ENCODE data around the gene STAP2.

STAP2 gene

DNA sequence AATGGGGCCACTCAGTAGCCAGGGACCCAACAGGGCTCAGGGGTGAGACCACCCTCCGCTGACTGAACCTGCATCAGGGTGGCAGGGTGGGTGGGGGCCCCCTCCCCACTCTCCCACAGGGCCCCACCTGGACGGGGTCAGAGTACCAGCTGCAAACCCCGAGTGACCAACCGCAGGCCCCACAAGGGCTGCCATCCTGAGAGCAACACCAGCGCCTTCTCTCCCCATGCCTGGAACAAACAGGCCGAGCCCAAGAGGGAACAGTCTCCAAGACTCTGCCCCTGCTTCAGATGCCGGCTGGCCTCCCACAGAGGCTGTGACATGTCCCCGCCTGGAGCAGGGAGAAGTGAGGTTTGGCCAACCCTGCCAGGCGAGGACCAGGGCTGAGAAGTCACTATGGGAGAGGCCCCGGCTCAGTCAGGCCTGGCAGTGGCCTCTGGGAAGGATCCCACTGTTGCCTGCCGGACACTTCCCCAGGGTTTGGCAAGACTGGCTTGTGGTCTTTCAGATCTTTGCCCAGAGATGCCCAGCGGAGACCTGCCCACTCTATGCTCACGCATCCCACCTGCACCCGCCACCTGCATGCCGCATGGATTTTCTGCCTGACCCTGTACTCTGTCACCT is 31.9 kb upstream of the STAP2 start:
- DNase-seq (ENCODE audit: low read depth), result no peak

DNA sequence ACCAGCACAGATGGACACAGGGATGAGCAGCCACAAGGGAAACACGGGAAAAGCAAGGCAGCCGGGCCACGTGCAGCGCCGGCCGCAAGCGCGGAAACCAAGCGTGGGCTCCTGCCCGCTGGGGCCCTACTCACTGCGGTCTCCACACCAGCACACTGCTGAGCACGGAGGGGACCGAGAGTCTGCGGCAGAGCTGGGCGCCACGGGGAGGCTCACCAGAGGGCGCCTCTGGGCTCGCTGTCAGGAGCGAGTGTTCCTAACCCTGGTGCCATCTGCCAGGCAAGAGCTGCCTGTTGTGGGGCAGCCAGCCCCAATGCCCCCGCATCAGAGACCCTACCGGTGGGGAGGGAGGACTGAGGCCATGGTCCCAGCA is 31.2 kb upstream of the STAP2 start:
- DNase-seq (ENCODE audit: low read depth), result no peak

DNA sequence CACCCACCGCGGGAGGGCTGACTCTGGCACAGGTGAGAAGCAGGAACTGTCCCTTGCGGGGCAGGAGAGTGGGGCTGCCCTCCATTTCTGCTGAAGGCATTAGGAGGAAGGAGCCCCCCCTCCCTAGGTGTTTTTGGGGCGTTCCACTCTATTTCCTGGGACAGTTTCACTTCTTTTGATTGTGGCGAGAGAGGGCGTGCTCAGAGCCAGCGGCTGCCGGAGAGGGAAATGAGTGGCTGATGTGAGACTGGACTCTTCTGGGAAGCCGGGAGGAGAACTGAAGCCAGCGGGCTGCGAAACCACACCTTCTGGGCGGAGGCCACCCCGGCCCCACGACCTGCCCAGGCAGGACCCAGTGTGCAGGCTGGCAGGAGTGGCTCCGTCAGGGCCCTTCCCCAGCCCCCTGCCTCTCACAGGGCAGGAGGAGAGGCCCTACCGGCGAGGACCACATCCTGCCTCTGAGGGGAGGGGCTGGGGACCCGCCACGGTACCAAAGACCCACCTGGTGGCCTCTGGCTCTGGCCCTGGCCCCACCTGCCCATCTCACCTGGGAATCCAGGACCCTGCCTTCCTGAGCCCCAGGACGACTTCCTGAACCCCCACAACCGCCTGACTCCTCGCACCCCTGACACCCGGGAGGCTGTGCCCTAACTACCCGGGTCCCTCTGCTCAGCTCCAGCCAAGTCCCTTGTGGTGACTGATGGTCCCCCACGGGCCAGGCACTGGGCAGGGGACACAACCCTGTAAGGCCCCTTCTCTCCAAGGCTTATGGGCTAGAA is 30.7 kb upstream of the STAP2 start:
- no peak for DNase-seq (ENCODE audit: low read depth)

DNA sequence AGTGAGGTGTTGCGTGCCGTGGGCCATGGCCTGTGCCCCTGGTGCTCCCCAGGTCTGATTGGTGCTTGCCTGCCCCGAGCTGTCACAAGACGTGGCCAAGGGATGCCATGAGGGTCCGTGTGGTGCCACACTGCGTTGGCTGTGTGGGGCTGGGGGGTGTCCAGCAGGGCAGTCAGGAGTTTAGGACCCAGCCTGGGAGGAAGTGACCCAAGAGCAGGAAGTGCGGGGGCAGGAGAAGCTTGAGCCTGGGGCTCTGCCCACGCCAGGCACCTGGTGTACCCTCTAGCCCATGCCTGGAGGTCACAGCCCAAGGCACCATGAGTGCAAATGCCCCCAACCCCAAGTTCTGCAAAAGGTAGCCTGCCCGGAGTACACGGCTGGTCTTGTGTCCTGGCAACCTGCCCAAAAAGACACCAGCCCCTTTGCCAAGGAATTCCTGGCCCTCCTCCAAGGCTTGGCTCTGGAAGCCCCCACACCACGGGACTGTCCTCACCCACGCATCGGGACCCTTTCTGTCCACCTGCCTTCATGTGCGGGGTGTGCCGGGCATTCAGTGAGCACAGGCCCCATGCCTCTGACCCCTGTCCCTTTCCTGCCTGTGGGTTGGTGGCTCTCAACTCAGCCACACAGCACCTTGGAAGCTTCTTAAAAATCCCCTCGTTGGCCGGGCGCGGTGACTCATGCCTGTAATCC is 29.6 kb upstream of the STAP2 start:
- DNase-seq (ENCODE audit: low read depth), result no peak

DNA sequence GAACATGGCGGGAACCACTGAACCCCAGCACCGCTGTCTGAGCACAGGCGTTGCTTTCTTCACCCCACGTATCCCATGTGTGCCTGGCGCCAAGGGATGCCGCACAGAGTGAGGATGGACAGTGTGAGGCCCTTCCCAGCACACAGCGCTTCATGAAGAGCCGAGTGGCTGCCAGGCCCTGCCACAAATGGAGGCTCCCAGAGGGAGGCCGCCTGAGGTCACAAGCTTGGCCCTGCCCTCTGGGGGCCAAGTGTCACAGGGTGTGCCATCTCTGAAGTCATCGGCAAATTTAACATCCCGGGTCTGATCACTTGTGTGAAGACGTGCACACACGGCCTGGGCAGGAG is 29.1 kb upstream of the STAP2 start:
- DNase-seq (ENCODE audit: low read depth), result no peak

DNA sequence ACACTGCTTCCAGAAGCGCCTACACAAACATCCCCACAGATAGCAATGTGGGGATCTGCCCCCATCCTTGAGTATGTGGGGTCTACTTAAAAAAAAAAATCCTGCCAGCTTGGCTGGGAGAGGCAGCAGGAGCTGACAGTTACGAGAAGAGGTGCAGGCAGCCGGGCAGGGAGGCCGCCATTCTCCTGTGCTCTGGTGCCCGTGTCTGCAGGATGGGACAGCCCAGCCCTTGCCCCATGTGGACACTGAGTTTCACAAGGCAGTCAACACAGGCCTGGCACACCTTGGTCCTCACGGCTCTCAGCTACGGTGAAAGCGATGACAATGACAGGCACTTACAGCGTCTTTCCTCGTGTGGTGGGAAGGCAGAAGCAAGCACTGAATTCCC is 28.7 kb upstream of the STAP2 start:
- no peak for DNase-seq (ENCODE audit: low read depth)

DNA sequence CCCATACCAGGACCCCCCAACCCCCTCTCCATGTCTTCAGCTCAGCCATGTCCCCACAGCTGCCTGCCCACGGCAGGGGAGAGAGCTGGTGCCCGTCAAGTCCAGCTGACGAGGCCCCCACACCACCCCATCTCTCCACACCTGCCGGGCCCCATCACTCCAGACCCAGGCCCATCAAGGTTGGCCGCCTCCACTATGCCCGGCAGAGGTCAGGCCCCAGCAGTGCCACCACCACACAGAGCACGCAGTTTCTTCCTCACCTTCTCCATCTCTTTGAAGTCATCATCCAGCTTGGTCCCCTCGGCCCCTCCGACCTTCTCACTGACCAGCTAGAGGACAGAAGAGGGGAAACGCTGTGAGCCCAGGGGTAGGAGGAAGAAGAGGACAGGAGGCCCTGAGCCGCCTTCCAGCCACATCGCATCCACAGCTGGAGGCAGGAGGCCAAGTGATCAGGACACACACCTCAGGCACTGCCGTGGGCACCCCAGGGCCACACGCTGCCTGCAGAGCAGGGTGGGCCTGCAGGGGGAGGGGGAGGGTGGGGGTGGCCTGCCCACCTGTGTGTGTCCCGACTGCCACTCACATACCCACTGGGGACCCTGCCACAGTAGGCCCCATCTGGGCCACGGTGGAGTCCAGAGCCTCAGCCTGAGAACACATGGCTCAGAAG is 28.2 kb upstream of the STAP2 start:
- no peak for DNase-seq (ENCODE audit: low read depth)

DNA sequence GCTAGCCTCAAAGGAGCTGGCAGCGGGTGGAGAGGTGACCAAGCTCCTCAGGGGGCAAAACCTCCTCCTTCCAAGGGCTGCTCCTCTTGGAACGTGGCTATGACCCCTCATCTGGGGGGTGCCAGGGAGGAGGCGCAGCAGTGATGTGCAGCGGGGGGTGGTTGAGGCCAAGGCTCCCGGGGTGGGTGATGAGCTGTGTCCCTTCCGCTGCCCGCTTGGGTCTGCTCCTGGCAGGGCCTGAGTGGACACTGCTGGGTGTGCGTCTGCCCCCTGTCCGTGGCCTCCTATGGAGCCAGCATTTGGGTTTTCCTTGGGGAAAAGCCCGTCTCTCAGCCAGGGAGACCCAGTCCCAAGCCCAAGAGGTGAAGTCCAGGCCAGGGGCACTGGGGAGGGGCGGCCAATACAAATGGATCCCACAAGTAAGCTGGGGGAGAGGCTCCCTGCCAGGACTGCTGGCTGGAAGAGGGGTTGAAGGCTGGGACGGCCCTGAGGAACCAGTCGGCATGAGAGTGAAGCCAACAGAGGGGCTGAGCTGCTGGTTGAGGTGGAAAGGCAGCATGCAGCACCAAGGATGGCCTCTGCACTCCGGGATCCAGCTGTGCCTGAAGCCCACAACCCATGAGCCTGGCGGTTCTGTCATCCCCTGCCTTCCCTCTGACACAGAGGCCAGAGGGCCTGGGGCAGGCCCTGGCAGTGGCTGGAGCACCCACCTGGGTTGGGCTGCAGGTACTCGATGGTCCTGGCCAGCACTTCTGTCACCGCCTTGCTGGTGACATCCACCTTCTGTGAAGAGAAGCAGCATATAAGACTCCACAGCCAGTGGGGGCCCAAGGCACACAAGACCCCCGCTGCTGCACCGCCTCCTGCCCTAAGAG is 27.4 kb upstream of the STAP2 start:
- DNase-seq (ENCODE audit: low read depth), result no peak

DNA sequence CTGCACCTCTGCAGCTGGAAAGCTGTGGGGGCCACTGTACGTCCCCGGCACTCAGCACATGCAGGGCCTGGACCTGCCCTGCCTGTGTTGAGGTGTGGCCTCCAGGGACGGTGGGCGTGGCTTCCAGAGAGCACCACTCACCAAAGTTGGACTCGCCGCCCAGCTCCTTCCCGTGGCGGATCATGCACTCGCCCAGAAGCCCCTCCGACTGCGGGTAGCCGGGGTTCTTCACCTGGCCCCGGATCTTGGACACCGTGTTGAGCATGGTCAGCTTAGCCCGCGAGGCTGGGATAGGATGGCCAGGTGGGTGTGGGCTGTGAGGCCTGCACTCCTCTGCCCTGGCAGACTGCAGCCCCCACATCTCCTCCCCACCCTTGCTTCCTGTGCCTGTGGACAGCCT is 26.7 kb upstream of the STAP2 start:
- no peak for DNase-seq (ENCODE audit: low read depth)

DNA sequence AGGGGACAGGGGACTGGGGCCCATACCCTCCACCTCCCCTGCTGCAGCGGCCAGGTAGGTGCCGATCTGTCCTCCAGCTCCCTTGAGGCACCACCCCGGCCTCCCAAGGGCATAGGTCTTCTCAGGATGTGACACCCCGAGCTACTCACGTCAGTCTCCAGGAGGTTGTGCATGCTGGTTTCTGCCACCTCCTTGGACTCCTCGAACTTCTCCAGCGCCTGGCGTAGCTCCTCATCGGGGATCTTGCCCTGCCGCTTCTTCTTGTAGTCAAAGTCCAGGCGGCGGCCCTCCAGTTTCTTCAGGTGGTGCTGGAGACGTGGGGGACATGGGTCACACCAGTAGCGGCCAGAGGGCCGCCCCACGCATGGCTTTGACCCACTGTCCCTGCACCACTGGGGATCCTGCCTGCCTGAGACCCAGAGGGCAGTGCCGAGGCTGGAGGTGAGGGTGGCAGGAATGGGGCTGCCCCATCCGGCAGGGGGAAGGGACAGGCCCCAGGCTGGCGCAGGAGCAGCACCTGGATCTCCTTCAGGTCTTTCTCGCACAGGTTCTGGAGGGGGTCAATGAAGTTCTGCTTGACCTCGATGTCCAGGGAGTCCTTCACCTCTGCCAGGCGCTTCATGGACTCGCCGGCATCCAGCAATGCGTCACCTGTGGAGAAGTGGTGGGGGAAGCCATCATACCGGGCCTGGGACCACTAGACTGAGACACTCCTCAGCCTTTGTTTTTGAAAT is 25.1 kb upstream of the STAP2 start:
- no peak for DNase-seq (ENCODE audit: low read depth)

DNA sequence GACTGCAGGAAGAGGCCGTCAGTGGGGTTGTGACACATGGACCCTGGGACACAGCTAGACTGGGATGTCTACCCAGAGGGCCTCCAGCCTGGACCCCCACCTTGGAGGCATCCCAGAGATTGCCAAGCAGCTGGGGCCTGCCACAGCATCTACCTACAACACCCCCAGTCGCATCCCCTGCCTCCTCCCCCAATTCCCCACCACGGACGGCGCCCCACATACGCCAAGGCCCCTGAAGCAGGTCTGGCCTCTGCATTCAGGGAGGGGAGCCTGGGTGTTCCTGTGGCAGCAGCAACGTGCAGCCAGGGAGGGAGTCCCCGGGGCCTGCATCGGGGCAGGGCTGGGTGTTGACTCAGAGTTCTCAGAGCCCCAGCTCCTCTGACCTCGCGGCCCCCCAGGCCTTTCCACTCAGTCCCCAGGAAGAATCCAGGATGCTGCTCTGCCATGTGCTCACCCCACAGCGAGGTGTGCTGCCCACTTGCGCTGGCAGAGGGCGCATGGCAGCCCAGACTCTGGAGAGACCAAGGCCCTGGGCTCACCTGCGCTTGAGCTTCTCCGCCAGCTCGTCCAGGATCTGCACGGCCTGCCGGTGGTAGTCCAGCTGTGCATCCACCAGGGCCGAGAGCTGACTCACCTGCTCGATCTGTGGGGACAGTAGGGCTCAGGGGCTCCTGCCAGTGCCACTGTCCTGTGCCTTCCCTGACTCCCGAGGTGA is 24.4 kb upstream of the STAP2 start:
- DNase-seq (ENCODE audit: low read depth), result no peak

DNA sequence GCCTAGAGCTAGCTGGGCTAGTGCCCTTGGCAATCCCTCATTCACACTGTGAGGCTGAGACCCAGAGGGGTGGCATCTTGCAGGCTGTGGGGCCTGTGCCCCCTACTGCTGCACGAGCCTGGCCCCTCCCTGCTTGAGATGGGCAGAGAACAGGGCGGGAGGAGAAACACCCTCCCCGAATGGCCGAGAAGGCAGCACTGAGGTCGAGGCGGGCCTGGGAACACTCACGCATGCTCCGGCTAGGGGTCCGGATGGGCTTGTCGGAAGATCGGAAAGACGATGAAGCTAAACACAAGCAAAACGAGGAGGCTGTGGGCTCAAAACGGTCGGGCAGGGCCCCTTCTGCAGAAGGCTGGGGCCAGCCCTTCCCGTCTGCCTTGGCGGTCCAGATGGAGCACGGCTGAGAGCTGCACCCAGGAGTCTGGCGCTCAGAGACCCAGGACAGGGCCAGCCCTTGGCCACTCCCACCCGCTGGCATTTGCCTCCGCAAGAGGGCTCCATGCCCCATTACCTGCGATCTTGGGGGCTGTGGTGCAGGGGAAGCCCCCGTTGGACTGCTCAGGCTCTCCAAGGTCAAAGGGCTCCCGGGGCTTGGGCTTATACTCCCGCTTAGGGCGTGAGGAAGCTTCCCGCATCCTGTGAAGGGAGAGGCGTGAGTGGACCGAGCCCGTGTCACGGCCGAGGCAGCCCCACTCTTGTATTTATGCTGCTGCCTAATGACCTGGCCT is 23.6 kb upstream of the STAP2 start:
- DNase-seq (ENCODE audit: low read depth), result no peak

DNA sequence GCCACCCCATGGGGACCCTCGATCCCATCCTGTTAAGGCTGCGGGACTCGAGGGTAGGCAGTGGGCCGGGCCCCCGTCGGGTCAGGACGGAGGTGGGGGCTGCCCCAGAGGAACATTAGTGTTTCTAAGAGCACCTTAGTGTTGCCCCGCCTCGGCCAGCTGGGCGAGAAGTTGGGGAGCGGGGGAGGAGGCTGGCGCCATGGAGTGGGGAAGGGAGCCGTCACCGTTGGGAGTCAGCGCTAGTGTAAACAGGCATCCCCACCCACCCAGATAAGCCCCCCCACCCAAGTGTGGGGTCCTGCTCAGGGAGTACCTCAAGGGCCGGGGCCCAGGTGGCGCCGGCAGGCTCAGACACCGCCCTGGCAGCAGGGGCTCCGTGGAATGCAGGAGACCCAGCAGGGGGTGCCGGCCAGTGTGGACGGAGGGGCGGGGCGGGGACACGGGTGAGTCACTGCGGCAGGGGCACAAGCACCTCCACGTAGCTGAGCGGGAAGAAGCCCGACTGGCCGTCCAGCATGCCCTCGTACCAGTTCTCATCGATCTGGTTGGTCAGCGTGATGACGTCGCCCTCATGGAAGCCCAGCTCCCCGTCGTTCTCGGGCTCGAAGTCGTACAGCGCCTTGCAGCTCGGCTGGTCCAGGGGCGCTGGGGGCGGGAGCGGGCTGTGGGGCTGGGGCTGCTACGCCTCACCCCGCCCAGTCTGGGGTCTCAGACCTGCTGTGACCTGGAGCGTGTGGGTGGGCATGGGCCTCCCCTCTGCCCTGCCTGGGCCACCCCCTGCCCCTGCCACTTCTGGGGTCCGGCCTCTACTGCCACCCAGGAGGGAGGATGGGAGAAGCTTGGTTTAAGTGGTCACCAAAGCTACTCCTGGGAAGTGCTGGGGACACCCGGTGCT is 22.8 kb upstream of the STAP2 start:
- DNase-seq (ENCODE audit: low read depth), result no peak

DNA sequence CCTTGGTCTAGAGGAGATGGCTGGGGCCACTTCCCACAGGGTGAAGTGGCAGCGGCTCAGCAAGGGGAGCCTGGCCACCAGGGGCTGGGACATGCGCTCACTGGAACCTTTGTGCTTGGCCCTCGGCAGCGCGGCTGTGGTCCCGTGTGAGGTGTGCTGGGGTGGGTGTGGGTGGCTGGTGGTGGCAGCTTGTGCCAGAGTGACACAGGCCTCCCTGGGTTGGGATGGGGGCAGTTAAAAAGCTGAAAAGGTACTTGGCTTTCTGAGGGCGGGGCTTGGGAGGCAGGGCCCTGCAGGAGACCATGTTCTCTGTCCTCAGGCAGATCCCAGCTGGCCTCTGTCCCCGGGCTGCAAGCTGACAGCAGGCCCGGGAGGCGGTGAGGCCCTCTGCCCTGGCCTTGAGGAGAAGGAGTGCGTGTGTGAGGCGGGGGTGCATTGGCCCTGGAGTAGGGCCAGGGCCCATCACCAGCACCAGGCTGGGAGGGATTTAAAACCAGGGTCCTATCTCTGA is 22.1 kb upstream of the STAP2 start:
- DNase-seq (ENCODE audit: low read depth), result no peak

DNA sequence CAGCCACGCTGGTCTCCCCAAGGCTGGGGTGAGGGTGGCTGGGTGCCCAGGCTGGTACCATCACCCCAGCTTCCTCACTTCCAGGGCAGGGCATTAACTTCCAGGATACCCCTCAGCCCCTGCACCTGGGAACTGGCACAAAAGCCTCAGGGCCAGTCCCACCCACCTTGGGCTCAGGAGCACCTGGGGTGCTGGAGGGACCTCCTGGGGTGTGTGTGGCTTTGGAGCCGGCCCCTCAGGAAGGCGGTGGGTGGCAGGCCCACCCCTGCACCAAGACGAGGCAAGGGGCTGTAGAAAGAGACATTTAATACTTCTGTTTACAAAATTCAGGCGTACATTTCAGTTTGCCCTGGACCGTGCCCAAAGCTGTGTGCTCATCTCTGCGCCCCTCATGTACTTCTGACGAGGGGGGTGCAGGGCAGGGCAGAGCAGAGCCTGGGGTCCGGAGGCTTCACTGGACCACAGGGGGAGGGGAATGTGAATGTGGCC is 21.5 kb upstream of the STAP2 start:
- DNase-seq (ENCODE audit: low read depth), result no peak

DNA sequence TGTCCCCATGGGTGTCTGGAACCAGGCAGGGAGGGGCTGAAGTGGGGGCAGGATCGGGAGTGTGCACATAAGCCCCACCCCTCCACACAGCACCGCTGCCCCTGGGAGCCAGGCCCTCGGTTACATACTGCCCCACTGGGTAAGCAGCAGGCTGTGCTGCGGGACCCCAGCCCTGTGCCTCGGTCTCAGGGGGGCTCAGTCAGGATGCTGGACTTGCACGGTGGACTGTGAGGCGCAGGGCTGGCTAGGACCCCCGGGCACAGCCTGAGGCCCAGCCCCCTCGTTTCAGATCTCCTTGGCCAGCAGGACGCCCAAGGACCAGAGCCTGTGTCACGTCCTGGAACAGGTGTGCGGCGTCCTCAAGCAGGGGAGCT is 21.0 kb upstream of the STAP2 start:
- no peak for DNase-seq (ENCODE audit: low read depth)

DNA sequence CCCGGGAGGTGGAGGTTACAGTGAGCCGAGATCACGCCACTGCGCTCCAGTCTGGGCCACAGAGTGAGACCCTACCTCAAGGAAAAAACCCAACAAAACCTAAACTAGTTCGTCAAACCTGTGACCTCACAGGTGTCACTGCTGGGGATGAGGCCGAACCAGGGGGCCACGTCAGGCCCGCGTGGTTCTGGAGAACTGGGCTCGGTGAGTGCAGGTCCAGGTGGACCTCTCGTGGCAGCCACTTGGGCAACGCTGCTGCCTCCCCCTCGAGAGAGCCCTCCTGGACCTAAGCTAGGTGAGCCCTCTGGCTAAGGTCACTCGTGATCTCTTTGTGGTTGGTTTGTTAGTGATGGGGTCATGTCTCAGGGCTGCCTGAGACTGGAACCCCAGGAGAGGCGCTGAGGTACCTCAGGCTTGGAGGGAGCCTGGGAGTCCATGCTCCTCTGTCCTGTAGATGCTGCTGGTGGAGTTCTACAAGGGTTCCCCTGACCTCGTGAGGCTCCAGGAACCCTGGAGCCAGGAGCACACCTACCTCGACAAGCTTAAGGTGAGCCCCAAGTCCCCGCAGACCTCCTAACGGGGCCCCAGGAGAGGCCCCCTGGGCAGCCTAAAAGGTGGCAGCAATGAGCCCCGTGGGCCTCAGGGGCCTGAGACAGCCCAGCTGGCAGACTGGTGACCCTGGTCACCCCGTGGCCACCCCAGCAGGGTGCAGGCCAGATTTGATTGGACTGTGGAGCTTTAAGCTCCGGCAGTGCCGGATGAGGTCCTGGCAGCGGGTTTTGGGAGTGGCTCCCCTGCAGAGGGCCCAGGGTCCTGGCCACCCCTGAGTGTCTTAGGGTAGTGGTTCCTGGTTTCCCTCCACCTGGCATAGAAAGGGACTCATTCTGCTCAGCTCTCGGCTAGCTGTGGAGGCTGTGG is 20.3 kb upstream of the STAP2 start:
- no peak for DNase-seq (ENCODE audit: low read depth)

DNA sequence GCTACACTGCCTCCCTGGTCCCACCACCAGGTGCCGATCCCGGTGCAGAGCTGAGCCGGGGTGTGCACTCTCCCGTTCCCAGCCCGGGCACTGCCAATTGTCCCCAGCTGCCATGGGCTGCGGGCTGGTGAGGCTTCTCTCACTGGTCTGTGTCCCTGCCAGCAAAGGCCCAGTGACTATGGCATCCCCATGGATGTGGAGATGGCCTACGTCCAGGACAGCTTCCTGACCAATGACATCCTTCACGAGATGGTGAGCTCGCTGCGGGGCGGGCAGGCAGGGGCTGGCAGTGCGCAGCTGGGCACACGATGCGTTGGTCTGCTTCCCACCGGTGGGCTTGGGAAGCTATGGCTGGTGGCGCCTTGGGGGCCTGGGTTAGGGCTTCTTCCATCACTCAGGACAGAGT is 19.3 kb upstream of the STAP2 start:
- no peak for DNase-seq (ENCODE audit: low read depth)
